Hepatocyte (in vitro differentiated cells): ENCODE measurements around the gene SORL1.
A peak's percentile ranks its signal among the peaks of the same experiment; 100 is the strongest.

Experiments
- EZH2 ChIP-seq: fragments of 200-600 bp; sonication (generic); IDR thresholded peaks from 2 replicates; pipeline ENCODE4 v1.6.1; 2016; ENCODE audit warnings: antibody characterized with exemption, mild to moderate bottlenecking, borderline replicate concordance
- EZH2phosphoT487 ChIP-seq: fragments of 200-600 bp; sonication (generic); IDR thresholded peaks from one replicate; pipeline ENCODE4 v1.6.1; 2018; ENCODE audit warnings: antibody characterized with exemption, mild to moderate bottlenecking, low read depth, moderate library complexity; ENCODE audit not compliant: unreplicated experiment, severe bottlenecking
- TF ChIP-seq, protein P1 (sequence below): fragments of 200-600 bp; sonication (generic); IDR thresholded peaks from 2 replicates; pipeline ENCODE4 v1.5.1; 2016; ENCODE audit warnings: antibody characterized with exemption, mild to moderate bottlenecking; ENCODE audit not compliant: poor library complexity

DNA sequence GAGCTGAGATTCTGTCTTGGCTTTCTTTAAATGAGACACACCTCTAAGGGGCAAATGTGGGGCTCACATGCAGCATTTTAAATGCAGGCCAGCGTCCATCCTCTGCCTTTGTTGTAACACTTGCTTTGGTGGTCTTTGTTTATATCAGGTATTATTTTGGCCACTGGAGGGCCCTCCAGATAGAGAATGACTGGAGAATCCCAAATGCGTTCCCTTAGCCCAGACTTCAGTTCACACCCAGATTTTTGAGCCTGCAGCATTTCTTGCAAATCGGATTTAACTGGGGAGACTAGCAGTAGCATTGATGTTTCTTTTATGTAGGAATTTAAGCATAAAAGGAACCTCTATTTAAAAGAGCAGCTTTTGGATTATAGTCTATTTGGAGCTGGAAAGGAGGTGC, 200.9 kb downstream of the SORL1 start:
- TF ChIP-seq EZH2phosphoT487 = no peak
- TF ChIP-seq, protein P1, sequence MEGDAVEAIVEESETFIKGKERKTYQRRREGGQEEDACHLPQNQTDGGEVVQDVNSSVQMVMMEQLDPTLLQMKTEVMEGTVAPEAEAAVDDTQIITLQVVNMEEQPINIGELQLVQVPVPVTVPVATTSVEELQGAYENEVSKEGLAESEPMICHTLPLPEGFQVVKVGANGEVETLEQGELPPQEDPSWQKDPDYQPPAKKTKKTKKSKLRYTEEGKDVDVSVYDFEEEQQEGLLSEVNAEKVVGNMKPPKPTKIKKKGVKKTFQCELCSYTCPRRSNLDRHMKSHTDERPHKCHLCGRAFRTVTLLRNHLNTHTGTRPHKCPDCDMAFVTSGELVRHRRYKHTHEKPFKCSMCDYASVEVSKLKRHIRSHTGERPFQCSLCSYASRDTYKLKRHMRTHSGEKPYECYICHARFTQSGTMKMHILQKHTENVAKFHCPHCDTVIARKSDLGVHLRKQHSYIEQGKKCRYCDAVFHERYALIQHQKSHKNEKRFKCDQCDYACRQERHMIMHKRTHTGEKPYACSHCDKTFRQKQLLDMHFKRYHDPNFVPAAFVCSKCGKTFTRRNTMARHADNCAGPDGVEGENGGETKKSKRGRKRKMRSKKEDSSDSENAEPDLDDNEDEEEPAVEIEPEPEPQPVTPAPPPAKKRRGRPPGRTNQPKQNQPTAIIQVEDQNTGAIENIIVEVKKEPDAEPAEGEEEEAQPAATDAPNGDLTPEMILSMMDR = peak; percentile 50
- no peak for TF ChIP-seq EZH2
